ENCODE measurements around the gene MYO9B. TPM values are rescaled to one million over a fixed set of nuclear protein-coding genes. Genes with fewer than 3 reads are reported as not detected.

MYO9B gene
- total and polyA plus RNA-seq, 9 of the 15 experiments (the other 6 are each of a cell fraction or from before 2014, with no cell fraction given): 2.4 to 77.6 (median 23.0) TPM

- peak; percentile 40; the same call in 1 of the 2 replicates for TF ChIP-seq CC2D1A (IDR thresholded peaks at IDR 0.05)
- no peak for TF ChIP-seq ZNF444 (CRISPR knock-in tag; IDR thresholded peaks at IDR 0.05)
- no peak for TF ChIP-seq CEBPB (tag; IDR thresholded peaks at IDR 0.05)
- no peak for TF ChIP-seq ZFP91 (CRISPR knock-in tag; IDR thresholded peaks at IDR 0.05)
- TF ChIP-seq MIER1 (IDR thresholded peaks at IDR 0.05; ENCODE audit: low read depth): no peak
- TF ChIP-seq GATAD2A (IDR thresholded peaks at IDR 0.05): no peak
- TF ChIP-seq ZNF146 (CRISPR knock-in tag; IDR thresholded peaks at IDR 0.05; ENCODE audit: unreplicated experiment): no peak
- no peak; the same call in 1 of the 2 replicates for TF ChIP-seq DPF2 (IDR thresholded peaks at IDR 0.05)
- TF ChIP-seq SAP30 (IDR thresholded peaks at IDR 0.05; ENCODE audit: borderline replicate concordance, insufficient read depth, low read depth, low read length, poor library complexity, severe bottlenecking): peak; percentile 57
- TF ChIP-seq ZSCAN32 (CRISPR knock-in tag; IDR thresholded peaks at IDR 0.05): no peak
- no peak for TF ChIP-seq MAFF (IDR thresholded peaks at IDR 0.05; ENCODE audit: low read length)
- TF ChIP-seq THRB (CRISPR knock-in tag; conservative IDR thresholded peaks at IDR 0.05): no peak
- no peak for TF ChIP-seq CBFB (CRISPR knock-in tag; IDR thresholded peaks at IDR 0.05)
- TF ChIP-seq CBX2 (IDR thresholded peaks at IDR 0.05; ENCODE audit: insufficient read depth, low read length, poor library complexity, severe bottlenecking): no peak
- no peak for TF ChIP-seq ZNF436 (CRISPR knock-in tag; IDR thresholded peaks at IDR 0.05)
- peak; percentile 97 for TF ChIP-seq POLR2A (conservative IDR thresholded peaks at IDR 0.05)
- no peak for TF ChIP-seq CBFA2T3 (IDR thresholded peaks at IDR 0.05)
- TF ChIP-seq ZBTB34 (CRISPR knock-in tag; IDR thresholded peaks at IDR 0.05): no peak
- no peak for TF ChIP-seq ZBTB8A (IDR thresholded peaks at IDR 0.05; ENCODE audit: partially characterized antibody)
- peak; percentile 38; the same call in 1 of the 2 replicates for TF ChIP-seq USF1 (CRISPR knock-in tag; IDR thresholded peaks at IDR 0.05)
- no peak for TF ChIP-seq PTTG1 (tag; IDR thresholded peaks at IDR 0.05; ENCODE audit: low read depth)
- peak; percentile 75 for TF ChIP-seq DIDO1 (tag; IDR thresholded peaks at IDR 0.05; ENCODE audit: low read depth)
- peak; percentile 83; the same call in 1 of the 2 replicates for TF ChIP-seq MTA3 (IDR thresholded peaks at IDR 0.05; ENCODE audit: borderline replicate concordance)
- no peak for TF ChIP-seq SRSF3 (IDR thresholded peaks at IDR 0.05; ENCODE audit: insufficient read depth, low read length)
- TF ChIP-seq BCL6 (CRISPR knock-in tag; IDR thresholded peaks at IDR 0.05): no peak
These were observed 139.8 kb downstream of the MYO9B start, which contains the start of gene USE1 (continued) for GRCh38 chr19:17215127-17215971.
